WTC11 (cell line): ENCODE data around the gene NFKBIE.

Experiments used
- CBFB ChIP-seq: sonication (generic); formaldehyde crosslinking; IDR thresholded peaks from 2 replicates; pipeline ENCODE4 v1.8.1; 2022; ENCODE audit warnings: mild to moderate bottlenecking, low read depth, missing genetic modification reagents
- E2F4 ChIP-seq: sonication (generic); formaldehyde crosslinking; IDR thresholded peaks from 2 replicates; pipeline ENCODE4 v1.8.1; 2022; ENCODE audit warnings: low read depth, mild to moderate bottlenecking, moderate library complexity, missing genetic modification reagents, borderline replicate concordance
- HMGA2 ChIP-seq: fragments of 250-450 bp; sonication (Bioruptor Pico); IDR thresholded peaks from 2 replicates; pipeline ENCODE4 v1.4.0; 2021; ENCODE audit warnings: mild to moderate bottlenecking, moderate library complexity
- MAX ChIP-seq: sonication (generic); formaldehyde crosslinking; IDR thresholded peaks from 2 replicates; pipeline ENCODE4 v1.8.0; 2022; ENCODE audit warnings: mild to moderate bottlenecking, missing genetic modification reagents
- ZNF416 ChIP-seq: fragments of 250-450 bp; sonication (Bioruptor Pico); IDR thresholded peaks from 2 replicates; pipeline ENCODE4 v1.9.0; 2021; ENCODE audit warnings: mild to moderate bottlenecking, inconsistent platforms

GRCh38 chr6:44258325-44258863, 7.0 kb downstream of the NFKBIE start:
- no peak for TF ChIP-seq E2F4 (CRISPR knock-in tag)
- no peak for TF ChIP-seq HMGA2 (CRISPR knock-in tag)
- no peak for TF ChIP-seq CBFB (CRISPR knock-in tag)
- TF ChIP-seq ZNF416 (CRISPR knock-in tag) = no peak
- TF ChIP-seq MAX (CRISPR knock-in tag) = no peak
